Measurements from ENCODE around the gene MEIS2.

MEIS2 gene

DNA sequence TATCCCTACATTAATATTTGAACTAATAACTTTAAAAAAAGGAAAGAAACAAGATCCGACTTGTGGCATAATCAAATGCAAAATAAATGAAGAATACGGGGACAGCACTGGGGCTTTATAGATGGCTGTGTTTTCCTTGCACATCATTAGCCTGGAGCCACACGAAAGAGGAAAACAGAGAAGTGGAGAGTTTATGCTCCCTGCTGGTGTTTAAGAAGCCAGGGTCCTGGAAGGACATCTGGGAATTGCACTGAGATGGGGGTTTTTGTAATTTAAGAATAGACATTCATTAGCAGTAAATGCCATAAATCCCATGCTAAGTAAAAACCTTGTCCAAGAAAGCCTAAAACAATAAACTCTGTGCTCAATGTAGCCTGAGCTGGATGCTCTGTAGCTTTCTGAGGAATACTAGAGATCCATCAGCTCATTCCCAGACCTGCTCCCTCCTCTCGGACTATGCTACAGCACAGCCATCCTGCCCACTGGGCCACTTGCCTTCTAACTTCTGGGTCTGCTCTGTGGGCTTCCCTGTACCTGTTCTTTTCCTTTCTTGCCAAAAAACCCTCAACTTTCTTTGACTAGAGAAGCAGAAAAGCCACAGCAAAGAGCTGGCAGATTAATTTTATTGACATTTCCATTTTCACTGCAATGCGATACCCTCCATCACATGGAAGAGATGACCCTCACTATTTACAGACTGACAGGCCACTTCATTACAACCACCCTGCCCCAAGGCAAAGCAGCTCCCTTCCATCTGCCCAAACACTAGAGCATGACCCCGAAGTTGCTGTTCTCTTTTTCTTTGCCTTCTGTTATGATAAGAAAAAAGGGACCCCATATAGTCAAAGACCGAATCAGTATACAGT lies 62.3 kb downstream of the MEIS2 start:
- no peak for TF ChIP-seq ZNF274 (IDR thresholded peaks at IDR 0.05; ENCODE audit: low read depth, low read length)
- H3K4me3 ChIP-seq (ENCODE audit: low read length), result no peak overlapping the region

- TF ChIP-seq ZNF274 (IDR thresholded peaks at IDR 0.05; ENCODE audit: low read depth, low read length), result no peak
- no peak overlapping the region for H3K4me3 ChIP-seq (ENCODE audit: low read length)
Observed at GRCh38 chr15:37037071-37037655, 63.2 kb downstream of the MEIS2 start.

DNA sequence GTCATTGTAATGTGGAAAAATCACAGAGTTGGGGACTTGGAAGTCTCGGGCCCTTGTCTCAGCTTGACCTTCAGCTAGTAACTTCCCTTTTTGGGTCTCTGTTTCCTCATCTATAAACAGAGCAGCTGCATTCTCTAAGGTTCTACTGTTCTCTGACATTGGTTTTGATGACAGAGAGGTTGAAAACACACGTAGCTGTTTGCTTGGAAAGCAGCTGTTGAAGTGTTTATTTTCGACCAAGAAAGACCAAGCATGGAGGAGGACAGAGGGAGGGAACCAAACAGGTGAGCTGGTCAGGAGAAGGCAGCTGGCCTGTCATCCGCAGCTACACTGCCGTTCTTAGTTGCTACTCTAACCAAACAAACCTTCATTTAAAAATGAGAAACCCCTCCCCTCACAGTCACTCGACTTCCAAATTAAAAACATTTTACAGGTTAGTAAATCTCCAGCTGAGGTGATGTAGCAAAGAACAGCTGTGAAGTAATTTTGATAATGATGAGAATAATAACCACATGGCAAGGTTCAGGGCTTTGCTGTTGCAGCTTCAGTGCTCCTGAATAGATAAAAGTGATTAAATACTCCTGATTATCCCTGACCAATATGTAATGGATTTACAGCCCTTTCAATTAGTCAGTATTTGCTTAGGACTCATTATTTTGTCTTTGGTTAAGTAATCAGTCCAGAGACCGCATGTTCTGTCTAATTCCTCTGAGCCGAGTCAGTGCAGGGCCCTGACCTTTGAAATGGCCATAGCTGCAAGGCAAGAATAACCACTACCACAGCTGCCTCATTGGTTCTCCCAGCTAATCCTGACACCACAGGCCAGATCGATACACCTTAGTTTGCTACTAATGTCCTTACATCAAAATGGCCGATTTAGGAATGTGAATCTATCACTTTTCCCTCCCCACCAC lies 65.3 kb downstream of the MEIS2 start:
- TF ChIP-seq ZNF274 (IDR thresholded peaks at IDR 0.05; ENCODE audit: low read depth, low read length), result no peak
- no peak overlapping the region for H3K4me3 ChIP-seq (ENCODE audit: low read length)

DNA sequence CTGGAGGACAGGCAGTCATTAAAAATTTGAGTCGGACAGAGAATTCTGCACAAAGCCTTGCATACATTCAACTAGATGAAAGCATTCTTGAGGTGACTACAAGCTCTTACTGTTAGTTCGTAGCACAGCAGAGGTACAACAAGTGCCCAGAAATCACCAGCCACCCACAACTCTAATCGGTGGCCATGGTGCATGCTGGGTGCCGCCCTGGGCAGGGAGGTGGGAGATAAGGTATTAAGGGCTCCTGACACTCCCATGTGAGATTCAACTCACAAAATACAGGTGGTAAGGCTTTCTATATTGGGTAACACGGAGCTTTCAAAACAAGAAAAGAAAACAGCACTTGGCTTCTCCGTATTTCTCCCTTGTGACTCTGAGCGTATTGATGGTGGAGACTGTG lies 66.0 kb downstream of the MEIS2 start:
- no peak overlapping the region for H3K4me3 ChIP-seq (ENCODE audit: low read length)
- no peak for TF ChIP-seq ZNF274 (IDR thresholded peaks at IDR 0.05; ENCODE audit: low read depth, low read length)

GRCh38 chr15:37032091-37032775 lies 68.1 kb downstream of the MEIS2 start:
- no peak overlapping the region for H3K4me3 ChIP-seq (ENCODE audit: low read length)
- TF ChIP-seq ZNF274 (IDR thresholded peaks at IDR 0.05; ENCODE audit: low read depth, low read length), result no peak

DNA sequence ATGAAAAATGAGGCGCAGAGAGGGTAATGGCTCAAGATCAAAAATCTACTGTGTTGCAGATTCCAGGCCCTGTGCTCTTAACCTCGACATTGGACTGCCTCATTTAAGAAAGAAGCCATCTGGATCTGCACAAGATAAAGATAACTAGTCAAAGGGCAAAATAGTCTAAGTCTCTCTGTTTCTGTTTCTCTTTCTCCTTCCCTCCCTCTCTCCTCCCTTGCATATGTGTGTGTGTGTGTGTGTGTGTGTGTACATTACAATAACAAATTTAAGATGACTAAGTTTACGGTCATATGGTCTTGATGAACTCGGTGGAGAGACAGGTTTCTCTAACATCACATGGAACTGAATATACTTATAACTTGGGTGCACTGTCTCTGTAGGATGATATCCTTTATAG lies 69.2 kb downstream of the MEIS2 start:
- H3K4me3 ChIP-seq (ENCODE audit: low read length), result no peak overlapping the region
- no peak for TF ChIP-seq ZNF274 (IDR thresholded peaks at IDR 0.05; ENCODE audit: low read depth, low read length)

DNA sequence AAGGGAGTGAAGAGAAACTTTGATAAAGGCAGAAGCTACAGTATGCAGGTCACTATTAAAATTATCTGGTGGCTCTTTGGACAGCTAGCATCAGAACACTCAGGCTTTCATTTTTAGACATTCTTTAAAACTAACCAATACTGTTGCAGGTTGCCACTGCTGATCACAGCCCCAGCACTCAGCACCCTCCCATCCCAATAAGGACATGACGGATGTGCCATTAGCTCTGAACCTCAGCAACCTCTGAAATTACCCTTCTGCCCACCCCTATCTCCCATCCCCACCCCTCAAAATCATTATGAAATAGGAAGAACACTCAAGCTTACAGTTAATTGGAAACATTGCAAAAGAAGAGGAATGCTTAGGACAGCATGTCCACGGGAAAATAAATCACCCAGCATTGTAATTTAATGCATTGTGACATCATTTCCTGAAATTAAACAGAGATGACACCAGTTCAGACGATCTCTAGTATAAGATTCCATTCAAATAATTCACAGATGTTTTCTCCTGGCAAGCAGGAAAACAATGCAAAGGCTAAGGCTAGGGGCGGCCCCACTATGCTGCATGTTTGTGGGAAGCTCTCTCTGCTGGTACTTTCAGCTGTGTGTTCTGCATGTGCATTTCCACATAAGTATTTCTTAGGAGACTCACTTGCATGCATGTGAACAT lies 71.6 kb downstream of the MEIS2 start:
- H3K4me3 ChIP-seq (ENCODE audit: low read length), result no peak overlapping the region
- no peak for TF ChIP-seq ZNF274 (IDR thresholded peaks at IDR 0.05; ENCODE audit: low read depth, low read length)

- no peak for TF ChIP-seq ZNF274 (IDR thresholded peaks at IDR 0.05; ENCODE audit: low read depth, low read length)
- no peak overlapping the region for H3K4me3 ChIP-seq (ENCODE audit: low read length)
Observed at GRCh38 chr15:37020852-37021251, 79.5 kb downstream of the MEIS2 start.

DNA sequence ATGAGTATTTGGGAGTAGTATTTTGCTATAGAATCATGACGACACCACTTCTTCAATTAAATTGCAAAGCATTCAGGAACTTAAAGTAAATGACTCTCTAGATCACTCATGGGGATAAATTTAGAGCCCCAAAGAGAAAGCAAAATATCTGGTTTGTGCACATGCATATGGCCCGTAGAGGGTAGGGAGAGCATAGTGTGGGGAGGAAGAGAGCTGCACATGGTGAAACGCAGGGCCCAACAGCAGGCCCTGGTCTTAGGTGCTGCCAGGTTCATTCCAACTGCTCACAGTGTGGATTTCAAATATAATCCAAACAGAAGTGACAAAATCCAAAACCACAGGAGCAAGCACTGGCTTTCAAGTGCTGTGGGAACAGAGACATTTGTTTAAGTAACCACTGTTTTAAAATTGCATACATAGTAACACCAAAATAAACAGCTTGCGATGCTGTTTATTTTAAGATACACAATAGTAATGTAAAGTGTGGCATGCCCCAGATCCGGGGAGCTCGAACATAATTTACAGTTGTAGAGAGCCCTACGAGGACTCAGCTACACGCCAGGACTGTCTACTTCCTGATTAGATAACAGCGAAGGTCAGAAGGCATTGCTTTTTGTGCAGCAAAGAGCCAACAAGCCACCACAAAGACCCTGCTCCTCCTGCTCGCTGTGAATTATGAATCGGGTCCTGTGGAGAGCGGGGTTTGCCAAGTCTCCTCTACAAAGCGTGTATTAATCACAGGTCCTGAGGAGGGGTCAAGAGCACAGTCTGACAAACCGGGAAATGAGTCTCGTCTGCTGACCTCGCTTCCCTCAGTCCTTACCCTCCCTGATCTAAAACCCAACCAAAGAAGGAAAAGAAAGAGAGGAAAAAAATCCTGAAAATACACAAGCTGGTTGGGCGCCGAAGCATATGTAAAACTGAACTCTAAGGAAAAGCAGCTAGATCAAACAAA lies 80.6 kb downstream of the MEIS2 start:
- H3K4me3 ChIP-seq (ENCODE audit: low read length), result no peak overlapping the region

GRCh38 chr15:37017031-37017625 lies 83.2 kb downstream of the MEIS2 start:
- H3K4me3 ChIP-seq (ENCODE audit: low read length), result no peak overlapping the region
- no peak for TF ChIP-seq ZNF274 (IDR thresholded peaks at IDR 0.05; ENCODE audit: low read depth, low read length)

More for the DNA sequence above, 80.6 kb downstream of the MEIS2 start:
- TF ChIP-seq ZNF274 (IDR thresholded peaks at IDR 0.05; ENCODE audit: low read depth, low read length), result no peak

DNA sequence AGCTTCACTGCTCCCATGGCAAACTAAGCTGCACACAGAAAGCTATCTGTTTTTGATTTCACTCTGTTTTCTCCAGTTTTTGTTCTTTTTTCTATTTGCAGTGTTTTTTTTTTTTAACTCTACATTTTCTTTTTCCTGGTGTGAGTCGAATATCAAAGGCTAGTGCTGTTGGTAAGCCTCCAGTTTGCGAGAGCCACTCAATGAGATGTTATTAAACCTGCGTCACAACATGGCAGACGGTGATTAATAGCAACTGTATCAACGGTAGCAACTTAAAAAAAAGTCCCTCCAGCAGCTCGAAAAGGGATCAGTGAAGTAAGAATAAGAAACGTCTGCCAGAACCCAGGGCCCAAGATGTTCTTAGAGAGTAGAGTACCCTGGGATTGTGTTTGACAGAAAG lies 84.1 kb downstream of the MEIS2 start:
- H3K4me3 ChIP-seq (ENCODE audit: low read length), result no peak overlapping the region
- TF ChIP-seq ZNF274 (IDR thresholded peaks at IDR 0.05; ENCODE audit: low read depth, low read length), result no peak

DNA sequence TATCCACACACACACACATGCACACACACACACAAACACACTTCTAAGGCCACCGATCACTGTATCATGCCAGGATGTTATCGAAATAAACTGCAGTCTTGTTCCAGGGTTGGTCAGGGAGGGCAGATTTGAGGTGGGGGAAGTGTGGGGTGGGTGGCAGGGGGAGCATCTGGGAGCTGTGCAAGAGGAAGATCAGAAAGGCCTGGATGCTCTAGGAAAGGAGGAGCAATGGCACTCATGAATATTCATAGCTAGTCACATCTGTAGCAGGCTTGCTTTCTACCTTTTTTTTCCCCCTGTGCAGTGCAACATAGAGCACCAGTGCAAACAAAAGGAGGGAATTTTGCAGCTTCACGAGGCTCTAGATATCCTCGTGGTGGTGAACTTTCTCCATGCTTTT lies 84.9 kb downstream of the MEIS2 start:
- TF ChIP-seq ZNF274 (IDR thresholded peaks at IDR 0.05; ENCODE audit: low read depth, low read length), result no peak
- no peak overlapping the region for H3K4me3 ChIP-seq (ENCODE audit: low read length)

Measured in GM08714 (cell line).